ENCODE data around the gene MAD1L1. TPM values are rescaled to one million over a fixed set of nuclear protein-coding genes. Genes with fewer than 3 reads are reported as not detected.

The MAD1L1 gene
- total RNA-seq, 1 experiment from 2014 or later: 43.8 TPM

GRCh38 chr7:1815051-1815481 is 417.7 kb downstream of the MAD1L1 start:
- ATAC-seq (no peak), DNase-seq (ENCODE audit: low spot score) (no peak)
- H3K27me3 Mint-ChIP-seq (ENCODE audit: low read depth): no peaks in the 10 kb centered on the region
- TF ChIP-seq ZNF532 (CRISPR knock-in tag; IDR thresholded peaks at IDR 0.05; ENCODE audit: borderline replicate concordance): no peak
- no peak for TF ChIP-seq NR3C1 (CRISPR knock-in tag; conservative IDR thresholded peaks at IDR 0.05; ENCODE audit: low read depth)
- no peak for TF ChIP-seq SMAD3 (CRISPR knock-in tag; IDR thresholded peaks at IDR 0.05; ENCODE audit: borderline replicate concordance)
- H3K36me3 Mint-ChIP-seq: no peaks in the 10 kb centered on the region
- H3K4me1 Mint-ChIP-seq: peaks cover 2% of the 10 kb centered on the region; the same call in 1 of the 2 replicates
- POLR2A ChIA-PET: no interaction called here
- no peak overlapping the region for H3K27ac Mint-ChIP-seq
- CTCF ChIA-PET: interaction anchor here (0.7 to 1.3 kb wide), 2 partner anchors 68 to 916 kb away, joined by 3 read pairs; no protein-coding TSS in a partner anchor
- no peaks in the 10 kb centered on the region for H3K9me3 Mint-ChIP-seq
- no peak overlapping the region for H3K4me3 Mint-ChIP-seq

GRCh38 chr7:1814089-1814811 is 418.5 kb downstream of the MAD1L1 start:
- H3K4me1 Mint-ChIP-seq: peaks cover 2% of the 10 kb centered on the region; the same call in 1 of the 2 replicates
- CTCF ChIA-PET: interaction anchor here (1.4 kb wide), 2 partner anchors 24 to 151 kb away, joined by 3 to 8 read pairs; no protein-coding TSS in a partner anchor

More at GRCh38 chr7:1814089-1814811, 418.5 kb downstream of the MAD1L1 start:
- Mint-ChIP-seq H3K9me3 (no peaks in the 10 kb centered on the region), H3K27me3 (ENCODE audit: low read depth) (no peaks in the 10 kb centered on the region), H3K27ac (no peak overlapping the region), H3K4me3 (no peak overlapping the region), H3K36me3 (no peaks in the 10 kb centered on the region)
- TF ChIP-seq JUN (CRISPR knock-in tag; IDR thresholded peaks at IDR 0.05): no peak
- TF ChIP-seq MXD4 (CRISPR knock-in tag; IDR thresholded peaks at IDR 0.05; ENCODE audit: borderline replicate concordance): no peak
- no peak for TF ChIP-seq PRRX2 (CRISPR knock-in tag; IDR thresholded peaks at IDR 0.05)
- no peak for TF ChIP-seq GRHL2 (CRISPR knock-in tag; IDR thresholded peaks at IDR 0.05; ENCODE audit: insufficient replicate concordance, severe bottlenecking)
- TF ChIP-seq ZNF281 (CRISPR knock-in tag; IDR thresholded peaks at IDR 0.05): no peak
- no peak for TF ChIP-seq MLX (CRISPR knock-in tag; IDR thresholded peaks at IDR 0.05)
- TF ChIP-seq ELF4 (CRISPR knock-in tag; IDR thresholded peaks at IDR 0.05; ENCODE audit: low read depth): no peak
- TF ChIP-seq ZNF121 (CRISPR knock-in tag; IDR thresholded peaks at IDR 0.05): no peak
- TF ChIP-seq ZNF416 (CRISPR knock-in tag; IDR thresholded peaks at IDR 0.05): no peak
- no peak for TF ChIP-seq ERG (CRISPR knock-in tag; IDR thresholded peaks at IDR 0.05)
- TF ChIP-seq SMAD4 (CRISPR knock-in tag; IDR thresholded peaks at IDR 0.05): no peak
- TF ChIP-seq E2F4 (CRISPR knock-in tag; IDR thresholded peaks at IDR 0.05; ENCODE audit: borderline replicate concordance, low read depth): no peak
- no peak for TF ChIP-seq SP1 (CRISPR knock-in tag; conservative IDR thresholded peaks at IDR 0.05)
- no peak for TF ChIP-seq TP53 (CRISPR knock-in tag; IDR thresholded peaks at IDR 0.05)
- TF ChIP-seq RELA (CRISPR knock-in tag; IDR thresholded peaks at IDR 0.05; ENCODE audit: borderline replicate concordance): no peak
- no peak for TF ChIP-seq ATF2 (CRISPR knock-in tag; IDR thresholded peaks at IDR 0.05; ENCODE audit: borderline replicate concordance, low read depth)
- no peak for TF ChIP-seq MAX (CRISPR knock-in tag; IDR thresholded peaks at IDR 0.05)
- no peak for TF ChIP-seq ZNF219 (CRISPR knock-in tag; IDR thresholded peaks at IDR 0.05; ENCODE audit: borderline replicate concordance)
- no peak for TF ChIP-seq ETV6 (CRISPR knock-in tag; IDR thresholded peaks at IDR 0.05)
- TF ChIP-seq GABPB1 (CRISPR knock-in tag; IDR thresholded peaks at IDR 0.05): no peak
- POLR2A ChIA-PET: no interaction called here
- no peak for ATAC-seq
- DNase-seq (ENCODE audit: low spot score): no peak
